GM10248 (cell line): ENCODE data around the gene SZRD1.

ENCODE experiments used
- CTCF ChIA-PET: fragments of 300-600 bp; sonication (Branson Sonifier 250); formaldehyde crosslinking; extraction: SDS; loops from one replicate; lab custom pipeline; 2021; ENCODE audit warnings: antibody characterized with exemption; lab: Yijun Ruan, JAX
- POLR2A ChIA-PET: fragments of 350-650 bp; sonication (Branson Sonifier 250); formaldehyde crosslinking; extraction: SDS; loops from one replicate; lab custom pipeline; 2020; ENCODE audit warnings: antibody characterized with exemption; lab: Yijun Ruan, JAX
- DNase-seq: peaks from one replicate; pipeline ENCODE4 v3.0.0; 2012; ENCODE audit errors: extremely low spot score
- TF ChIP-seq, protein P1 (sequence below): IDR thresholded peaks from 2 replicates; pipeline ENCODE4 v1.5.1; 2012; ENCODE audit warnings: mild to moderate bottlenecking, low read depth; ENCODE audit errors: extremely low read depth, missing control alignments, control extremely low read depth

SZRD1 gene

GRCh38 chr1:16420424-16421118 is 53.5 kb downstream of the SZRD1 start:
- POLR2A ChIA-PET, result no interaction called here
- CTCF ChIA-PET, result interaction anchor here (3.7 kb wide), 1 partner anchor 20 kb away, joined by 18 read pairs; the partner anchor contains the start of gene NECAP2
- TF ChIP-seq, protein P1, sequence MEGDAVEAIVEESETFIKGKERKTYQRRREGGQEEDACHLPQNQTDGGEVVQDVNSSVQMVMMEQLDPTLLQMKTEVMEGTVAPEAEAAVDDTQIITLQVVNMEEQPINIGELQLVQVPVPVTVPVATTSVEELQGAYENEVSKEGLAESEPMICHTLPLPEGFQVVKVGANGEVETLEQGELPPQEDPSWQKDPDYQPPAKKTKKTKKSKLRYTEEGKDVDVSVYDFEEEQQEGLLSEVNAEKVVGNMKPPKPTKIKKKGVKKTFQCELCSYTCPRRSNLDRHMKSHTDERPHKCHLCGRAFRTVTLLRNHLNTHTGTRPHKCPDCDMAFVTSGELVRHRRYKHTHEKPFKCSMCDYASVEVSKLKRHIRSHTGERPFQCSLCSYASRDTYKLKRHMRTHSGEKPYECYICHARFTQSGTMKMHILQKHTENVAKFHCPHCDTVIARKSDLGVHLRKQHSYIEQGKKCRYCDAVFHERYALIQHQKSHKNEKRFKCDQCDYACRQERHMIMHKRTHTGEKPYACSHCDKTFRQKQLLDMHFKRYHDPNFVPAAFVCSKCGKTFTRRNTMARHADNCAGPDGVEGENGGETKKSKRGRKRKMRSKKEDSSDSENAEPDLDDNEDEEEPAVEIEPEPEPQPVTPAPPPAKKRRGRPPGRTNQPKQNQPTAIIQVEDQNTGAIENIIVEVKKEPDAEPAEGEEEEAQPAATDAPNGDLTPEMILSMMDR, result no peak
- peak; percentile 59 for DNase-seq

- CTCF ChIA-PET, result interaction anchor here (3.7 kb wide), 1 partner anchor 19 kb away, joined by 18 read pairs; the partner anchor contains the start of gene NECAP2
- POLR2A ChIA-PET, result no interaction called here
- TF ChIP-seq, protein P1, result no peak
- no peak for DNase-seq
Measured at GRCh38 chr1:16421201-16421600, 54.2 kb downstream of the SZRD1 start.

- TF ChIP-seq, protein P1, result no peak
- ChIA-PET CTCF (interaction anchor here (0.9 to 3.7 kb wide), 2 partner anchors 11 to 18 kb away, joined by 3 to 18 read pairs; partner anchors contain the start of gene NECAP2), POLR2A (no interaction called here)
- DNase-seq, result no peak
Measured at GRCh38 chr1:16422041-16422440, 55.0 kb downstream of the SZRD1 start.

DNA sequence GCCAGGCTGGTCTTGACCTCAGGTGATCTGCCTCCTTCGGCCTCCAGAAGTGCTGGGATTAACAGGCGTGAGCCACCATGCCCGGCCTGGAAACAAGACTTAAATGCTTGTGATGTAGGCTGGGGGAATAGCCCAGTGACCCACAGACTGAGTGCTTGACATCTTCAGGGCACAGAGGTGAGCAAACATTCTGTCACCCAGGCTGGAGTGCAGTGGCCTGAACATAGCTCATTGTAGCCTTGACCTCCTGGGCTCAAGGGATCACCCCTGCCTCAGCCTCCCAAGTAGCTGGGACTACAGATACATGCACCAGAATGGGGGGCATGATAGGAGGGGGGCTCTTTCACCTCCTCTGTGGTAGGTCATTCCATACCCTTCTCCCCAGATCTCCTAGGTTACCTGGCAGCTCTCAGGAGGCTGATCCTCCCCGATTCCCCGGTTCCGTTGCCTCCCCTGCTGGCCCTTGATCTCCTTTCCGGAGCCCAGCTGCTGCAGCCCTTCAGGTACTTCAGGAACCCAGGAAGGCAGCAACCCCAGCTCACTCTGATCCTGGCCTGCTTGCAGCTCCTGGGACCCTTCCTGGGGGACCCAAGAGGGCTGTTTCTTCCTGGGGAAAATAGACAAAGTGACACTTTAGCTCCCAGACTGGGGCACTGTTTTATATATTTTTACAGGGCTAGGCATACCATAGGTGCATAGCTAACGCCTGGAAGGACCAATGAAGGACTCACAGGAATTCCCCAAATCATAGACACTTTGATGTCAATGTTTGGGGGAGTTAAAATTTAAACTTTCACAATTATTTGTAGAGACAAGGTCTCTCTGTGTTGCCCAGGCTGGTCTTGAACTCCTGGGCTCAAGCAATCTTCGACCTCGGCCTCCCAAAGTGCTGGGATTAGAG is 58.3 kb downstream of the SZRD1 start:
- POLR2A ChIA-PET, result interaction anchor here (0.6 kb wide), 2 partner anchors 14 to 60 kb away, joined by 3 to 5 read pairs; no protein-coding TSS in a partner anchor
- TF ChIP-seq, protein P1, result no peak
- no peak for DNase-seq
- CTCF ChIA-PET, result interaction anchor here (1.4 to 5.4 kb wide), 2 partner anchors 12 to 15 kb away, joined by 4 to 33 read pairs; partner anchors contain the start of genes NECAP2 and SPATA21

- ChIA-PET POLR2A (no interaction called here), CTCF (interaction anchor here (0.8 to 1.7 kb wide), 2 partner anchors 9 to 11 kb away, joined by 3 to 9 read pairs; partner anchors contain the start of gene NECAP2)
- TF ChIP-seq, protein P1, result no peak
- no peak for DNase-seq
Measured at GRCh38 chr1:16430606-16431005, 63.6 kb downstream of the SZRD1 start.

DNA sequence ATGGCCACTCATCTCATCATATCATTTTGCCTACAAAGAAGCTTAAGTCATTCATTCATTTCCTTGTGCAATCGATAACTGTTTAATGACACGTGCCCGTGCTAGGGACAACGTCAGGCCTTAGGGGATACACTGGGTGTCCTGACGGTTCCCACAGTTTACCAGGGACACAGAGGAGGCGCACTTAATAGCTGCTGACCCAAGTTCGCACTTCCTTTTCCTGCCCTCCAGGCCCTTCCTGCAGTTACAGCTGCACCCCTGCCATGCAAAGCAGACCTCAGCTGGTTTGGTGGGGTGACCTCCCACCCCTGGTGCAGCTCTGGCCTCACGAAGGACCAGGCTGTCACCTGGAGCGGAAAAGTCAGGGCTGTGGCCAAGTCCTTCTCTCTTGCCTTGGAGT is 66.0 kb downstream of the SZRD1 start:
- no peak for DNase-seq
- ChIA-PET CTCF (interaction anchor here (1.0 to 1.1 kb wide), 2 partner anchors 11 to 54 kb away, joined by 3 read pairs; no protein-coding TSS in a partner anchor), POLR2A (no interaction called here)
- TF ChIP-seq, protein P1, result no peak
